HG03575 (cell line): Measurements from ENCODE around the gene PDZD7.

Experiments
- ATAC-seq: cut with Tn5 transposase; IDR thresholded peaks from one replicate; pipeline ENCODE4 v1.9.1; 2021; ENCODE audit not compliant: unreplicated experiment, insufficient number of reproducible peaks, low FRiP score; ENCODE audit errors: extremely low read depth

The PDZD7 gene

GRCh38 chr10:100995181-100995580 is 35.7 kb downstream of the PDZD7 start:
- no peak for ATAC-seq

GRCh38 chr10:100993986-100994708 is 36.8 kb downstream of the PDZD7 start:
- no peak for ATAC-seq

GRCh38 chr10:100989088-100989487 is 41.8 kb downstream of the PDZD7 start:
- ATAC-seq = no peak

- ATAC-seq = no peak
Measured at GRCh38 chr10:100988166-100988565, 42.8 kb downstream of the PDZD7 start.

- no peak for ATAC-seq
Measured at GRCh38 chr10:100987685-100988049, 43.3 kb downstream of the PDZD7 start.

GRCh38 chr10:100986952-100987684 is 43.8 kb downstream of the PDZD7 start, which contains the start of the genes MRPL43 and TWNK:
TSS of gene MRPL43 (minus strand) at chr10:100987497. CDS start at chr10:100987443, 54 bp downstream.
TSS of gene TWNK (plus strand) at chr10:100987543. CDS start at chr10:100988211, 668 bp downstream.
- no peak for ATAC-seq

- no peak for ATAC-seq
Measured at GRCh38 chr10:100986623-100986951, 44.3 kb downstream of the PDZD7 start.

GRCh38 chr10:100985336-100985735 is 45.6 kb downstream of the PDZD7 start:
- ATAC-seq = no peak

GRCh38 chr10:100984672-100985177 is 46.2 kb downstream of the PDZD7 start:
- ATAC-seq = no peak

GRCh38 chr10:100983868-100984671 is 46.9 kb downstream of the PDZD7 start:
- no peak for ATAC-seq

GRCh38 chr10:100982916-100983830 is 47.8 kb downstream of the PDZD7 start:
- ATAC-seq = no peak

GRCh38 chr10:100981178-100981772 is 49.7 kb downstream of the PDZD7 start:
- ATAC-seq = no peak

GRCh38 chr10:100980711-100981110 is 50.2 kb downstream of the PDZD7 start:
- no peak for ATAC-seq

- no peak for ATAC-seq
Measured at GRCh38 chr10:100980311-100980710, 50.6 kb downstream of the PDZD7 start.

GRCh38 chr10:100979791-100980272 is 51.1 kb downstream of the PDZD7 start:
- no peak for ATAC-seq

GRCh38 chr10:100978901-100979195 is 52.1 kb downstream of the PDZD7 start:
- no peak for ATAC-seq

GRCh38 chr10:100978121-100978900 is 52.6 kb downstream of the PDZD7 start:
- no peak for ATAC-seq
